Mesendoderm (in vitro differentiated cells): ENCODE data around the gene C2orf68.

Experiments used
- DNase-seq: peaks from one replicate; pipeline ENCODE4 v3.0.0; 2013
- H2AK5ac ChIP-seq: 2 replicates; pipeline ENCODE4 v1.6.1; 2013; ENCODE audit warnings: low read length, inconsistent platforms
- H2BK120ac ChIP-seq: 2 replicates; pipeline ENCODE4 v1.6.1; 2013; ENCODE audit warnings: low read depth, mild to moderate bottlenecking, low read length, moderate library complexity, mixed read lengths
- H2BK15ac ChIP-seq: replicated peaks from 2 replicates; pipeline ENCODE4 v1.6.1; 2013; ENCODE audit warnings: low read depth, mild to moderate bottlenecking, moderate library complexity
- H2BK5ac ChIP-seq: 2 replicates; pipeline ENCODE4 v1.6.1; 2013; ENCODE audit warnings: low read length, inconsistent platforms
- H3K18ac ChIP-seq: 2 replicates; pipeline ENCODE4 v1.6.1; 2013; ENCODE audit warnings: mild to moderate bottlenecking, low read length, mixed read lengths
- H3K23ac ChIP-seq: one replicate; pipeline ENCODE4 v1.6.1; 2013; ENCODE audit warnings: low read length
- H3K27ac ChIP-seq: 2 replicates; pipeline ENCODE4 v1.5.1; 2013; ENCODE audit warnings: low read depth, mild to moderate bottlenecking, inconsistent platforms, low read length, moderate library complexity
- H3K27me3 ChIP-seq: 2 replicates; pipeline ENCODE4 v1.6.1; 2013; ENCODE audit warnings: low read length, control low read depth, mild to moderate bottlenecking, inconsistent platforms; ENCODE audit not compliant: insufficient read depth, poor library complexity
- H3K36me3 ChIP-seq: 2 replicates; pipeline ENCODE4 v1.6.1; 2013; ENCODE audit warnings: low read length, inconsistent platforms; ENCODE audit not compliant: control insufficient read depth, insufficient read depth
- H3K4ac ChIP-seq: one replicate; pipeline ENCODE4 v1.6.1; 2013; ENCODE audit warnings: low read depth, mild to moderate bottlenecking, low read length, moderate library complexity
- H3K4me1 ChIP-seq: 2 replicates; pipeline ENCODE4 v1.6.1; 2013; ENCODE audit warnings: low read depth, low read length, inconsistent platforms; ENCODE audit not compliant: control insufficient read depth
- H3K4me2 ChIP-seq: 2 replicates; pipeline ENCODE4 v1.6.1; 2013; ENCODE audit warnings: low read length
- H3K4me3 ChIP-seq: 2 replicates; pipeline ENCODE4 v1.5.1; 2013; ENCODE audit warnings: mild to moderate bottlenecking, low read length
- H3K56ac ChIP-seq: one replicate; pipeline ENCODE4 v1.6.1; 2013; ENCODE audit warnings: low read length
- H3K79me1 ChIP-seq: 2 replicates; pipeline ENCODE4 v1.6.1; 2013; ENCODE audit warnings: low read length, inconsistent platforms
- H3K79me2 ChIP-seq: 2 replicates; pipeline ENCODE4 v1.6.1; 2013; ENCODE audit warnings: mild to moderate bottlenecking, low read length; ENCODE audit not compliant: control insufficient read depth, insufficient read depth
- H3K9ac ChIP-seq: 2 replicates; pipeline ENCODE4 v1.6.1; 2013; ENCODE audit warnings: low read length, inconsistent platforms
- H4K5ac ChIP-seq: one replicate; pipeline ENCODE4 v1.6.1; 2013; ENCODE audit warnings: low read length
- H4K8ac ChIP-seq: one replicate; pipeline ENCODE4 v1.6.1; 2013; ENCODE audit warnings: low read depth, mild to moderate bottlenecking, control low read depth, low read length, moderate library complexity
- WGBS: extraction: QIAGEN DNeasy Blood & Tissue Kit; methylation state at CpG from one replicate; pipeline ENCODE4 v1.1.7; 2013; ENCODE audit warnings: low lambda C conversion rate, missing lambda C conversion rate; ENCODE audit not compliant: insufficient coverage; ENCODE audit errors: extremely low coverage; 5-methylcytosine and 5-hydroxymethylcytosine counted together

The C2orf68 gene

GRCh38 chr2:85600235-85600575, 11.7 kb downstream of the C2orf68 start:
- Histone ChIP-seq H3K4me2 (no peak overlapping the region), H3K18ac (no peak overlapping the region), H3K4me3 (no peak overlapping the region), H3K56ac (no peak overlapping the region), H3K79me1 (peaks cover 24% of the 10 kb centered on the region), H2BK5ac (no peak overlapping the region), H2BK120ac (no peak overlapping the region), H3K23ac (no peak overlapping the region), H4K8ac (no peak overlapping the region), H2AK5ac (no peak overlapping the region), H2BK15ac (no peak overlapping the region), H4K5ac (no peak overlapping the region), H3K9ac (no peak overlapping the region), H3K36me3 (peaks cover 8% of the 10 kb centered on the region), H3K79me2 (peaks cover 18% of the 10 kb centered on the region), H3K27me3 (no peaks in the 10 kb centered on the region), H3K4ac (no peak overlapping the region), H3K27ac (no peak overlapping the region), H3K4me1 (peaks cover 4% of the 10 kb centered on the region)
- no CpG with 5 or more reads among the region's 3 CpGs for WGBS
- no peak for DNase-seq

- WGBS: no CpG with 5 or more reads among the region's 17 CpGs
- H3K9ac ChIP-seq: no peak overlapping the region
- H3K4me3 ChIP-seq: no peak overlapping the region
- H3K4me1 ChIP-seq: peaks cover 4% of the 10 kb centered on the region
- no peak overlapping the region for H3K27ac ChIP-seq
- no peak overlapping the region for H2AK5ac ChIP-seq
- no peak overlapping the region for H2BK120ac ChIP-seq
- peaks cover 18% of the 10 kb centered on the region for H3K79me2 ChIP-seq
- peaks cover 24% of the 10 kb centered on the region for H3K79me1 ChIP-seq
- no peak overlapping the region for H3K4me2 ChIP-seq
- H3K4ac ChIP-seq: no peak overlapping the region
- no peak overlapping the region for H3K56ac ChIP-seq
- no peak overlapping the region for H3K23ac ChIP-seq
- no peak overlapping the region for H2BK5ac ChIP-seq
- no peak for DNase-seq
- H2BK15ac ChIP-seq: no peak overlapping the region
- H3K27me3 ChIP-seq: no peaks in the 10 kb centered on the region
- no peak overlapping the region for H4K5ac ChIP-seq
- no peak overlapping the region for H3K18ac ChIP-seq
- H4K8ac ChIP-seq: no peak overlapping the region
- peaks cover 8% of the 10 kb centered on the region for H3K36me3 ChIP-seq
Observed at GRCh38 chr2:85599468-85600234, 12.2 kb downstream of the C2orf68 start.

- no peak for DNase-seq
- Histone ChIP-seq H3K4me3 (no peak overlapping the region), H2BK120ac (no peak overlapping the region), H2AK5ac (no peak overlapping the region), H3K79me2 (peaks cover 15% of the 10 kb centered on the region), H2BK15ac (no peak overlapping the region), H3K36me3 (peaks cover 8% of the 10 kb centered on the region), H2BK5ac (no peak overlapping the region), H3K27me3 (no peaks in the 10 kb centered on the region), H3K18ac (no peak overlapping the region), H3K27ac (no peak overlapping the region), H3K4me2 (no peak overlapping the region), H3K4me1 (peaks cover 5% of the 10 kb centered on the region), H3K9ac (no peak overlapping the region), H3K56ac (no peak overlapping the region), H3K79me1 (peaks cover 22% of the 10 kb centered on the region), H3K4ac (no peak overlapping the region), H3K23ac (no peak overlapping the region), H4K5ac (no peak overlapping the region), H4K8ac (no peak overlapping the region)
- no CpG with 5 or more reads among the region's 14 CpGs for whole genome bisulfite sequencing
Observed at GRCh38 chr2:85598594-85599340, 13.1 kb downstream of the C2orf68 start.

- no peaks in the 10 kb centered on the region for H3K27me3 ChIP-seq
- DNase-seq: no peak
- no peak overlapping the region for H3K27ac ChIP-seq
- no peak overlapping the region for H3K4me3 ChIP-seq
- H4K5ac ChIP-seq: no peak overlapping the region
- no CpG with 5 or more reads among the region's 5 CpGs for WGBS
- H3K79me1 ChIP-seq: peaks cover 22% of the 10 kb centered on the region
- no peak overlapping the region for H3K4ac ChIP-seq
- no peak overlapping the region for H2AK5ac ChIP-seq
- H3K56ac ChIP-seq: no peak overlapping the region
- H2BK5ac ChIP-seq: no peak overlapping the region
- H2BK120ac ChIP-seq: no peak overlapping the region
- peaks cover 8% of the 10 kb centered on the region for H3K36me3 ChIP-seq
- no peak overlapping the region for H3K23ac ChIP-seq
- H3K79me2 ChIP-seq: peaks cover 15% of the 10 kb centered on the region
- no peak overlapping the region for H3K4me2 ChIP-seq
- H4K8ac ChIP-seq: no peak overlapping the region
- H3K4me1 ChIP-seq: peaks cover 5% of the 10 kb centered on the region
- H3K9ac ChIP-seq: no peak overlapping the region
- H2BK15ac ChIP-seq: no peak overlapping the region
- H3K18ac ChIP-seq: no peak overlapping the region
Observed at GRCh38 chr2:85597241-85597640, 14.6 kb downstream of the C2orf68 start.

- Histone ChIP-seq H2BK15ac (no peak overlapping the region), H2AK5ac (no peak overlapping the region), H2BK5ac (no peak overlapping the region), H3K4me1 (peaks cover 4% of the 10 kb centered on the region), H3K27ac (no peak overlapping the region), H3K36me3 (peaks cover 8% of the 10 kb centered on the region), H3K4ac (no peak overlapping the region), H4K5ac (no peak overlapping the region), H3K4me3 (peak overlapping the region; percentile 77), H3K9ac (peak overlapping the region; percentile 85), H3K79me1 (peaks cover 20% of the 10 kb centered on the region), H3K56ac (peak overlapping the region; percentile 92), H2BK120ac (no peak overlapping the region), H3K4me2 (peak overlapping the region; percentile 92), H4K8ac (no peak overlapping the region), H3K18ac (no peak overlapping the region), H3K79me2 (peaks cover 15% of the 10 kb centered on the region), H3K27me3 (no peaks in the 10 kb centered on the region), H3K23ac (no peak overlapping the region)
- no CpG with 5 or more reads among the region's 3 CpGs for WGBS
- no peak for DNase-seq
Observed at GRCh38 chr2:85596486-85597143, 15.3 kb downstream of the C2orf68 start.
